Lower lobe of right lung (tissue), 2 donors: Measurements from ENCODE around the gene MSL3B.

ENCODE experiments used
- ATAC-seq, 2 donors: fragments of 200-7000 bp; cut with Tn5 transposase; one replicate each; pipeline ENCODE4 v1.9.1; 2020 to 2022; ENCODE audit warnings: mild to moderate bottlenecking in 2 of 2, moderate library complexity in 2 of 2
- DNase-seq: peaks from one replicate; pipeline ENCODE4 v3.0.0-alpha.2; 2020
- H3K27ac ChIP-seq: fragments of 200-600 bp; one replicate; pipeline ENCODE4 v1.8.0; 2022
- H3K27me3 ChIP-seq: fragments of 200-600 bp; one replicate; pipeline ENCODE4 v1.8.0; 2022; ENCODE audit warnings: low read depth
- H3K36me3 ChIP-seq: fragments of 200-600 bp; one replicate; pipeline ENCODE4 v1.8.0; 2022; ENCODE audit warnings: mild to moderate bottlenecking
- H3K4me1 ChIP-seq: fragments of 200-600 bp; one replicate; pipeline ENCODE4 v1.8.0; 2022
- H3K4me3 ChIP-seq: fragments of 200-600 bp; one replicate; pipeline ENCODE4 v1.8.0; 2022; ENCODE audit warnings: mild to moderate bottlenecking
- H3K9me3 ChIP-seq: fragments of 200-600 bp; one replicate; pipeline ENCODE4 v1.8.0; 2022
- intact Hi-C: fragments of 100-400 bp; cut with DNase I; formaldehyde crosslinking; loops from one replicate; pipeline ENCODE4 v1.11.0; 2022
- TF ChIP-seq, protein P1 (sequence below): fragments of 200-600 bp; IDR thresholded peaks from one replicate; pipeline ENCODE4 v1.8.0; 2022; ENCODE audit warnings: antibody characterized with exemption, mild to moderate bottlenecking
- donor health status: DM: no; HTN: yes; CAD: no; lungs with severe emphysema.

Gene MSL3B

DNA sequence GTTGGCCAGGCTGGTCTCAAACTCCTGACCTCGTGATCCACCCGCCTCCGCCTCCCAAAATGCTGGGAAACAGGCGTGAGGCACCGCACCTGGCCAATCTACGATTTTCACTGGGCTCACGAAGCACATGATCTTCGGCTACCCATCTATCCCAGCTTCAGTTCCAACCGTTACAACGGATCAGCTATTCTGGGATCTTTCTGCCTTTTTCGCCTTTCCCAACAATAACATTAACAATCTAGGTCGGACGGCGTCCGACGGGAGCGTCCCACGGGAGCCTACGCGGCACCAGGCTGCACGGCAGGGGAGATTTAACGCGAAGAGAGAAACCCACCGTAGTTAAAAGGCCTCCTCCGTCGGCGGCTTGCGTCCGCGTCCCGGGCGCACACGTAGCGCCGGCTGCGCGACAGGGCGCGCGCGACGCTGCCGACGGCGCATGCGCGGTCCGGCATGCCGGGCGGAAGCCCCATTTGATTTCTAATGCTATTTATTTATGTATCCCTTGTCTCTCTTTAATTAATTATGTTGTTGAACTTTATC, at the start of gene MSL3B:
Gene MSL3B, minus strand, starts transcription at position 394 of the 540 bp plus-strand sequence.
- intact Hi-C loops, result no loop called here
- TF ChIP-seq, protein P1, sequence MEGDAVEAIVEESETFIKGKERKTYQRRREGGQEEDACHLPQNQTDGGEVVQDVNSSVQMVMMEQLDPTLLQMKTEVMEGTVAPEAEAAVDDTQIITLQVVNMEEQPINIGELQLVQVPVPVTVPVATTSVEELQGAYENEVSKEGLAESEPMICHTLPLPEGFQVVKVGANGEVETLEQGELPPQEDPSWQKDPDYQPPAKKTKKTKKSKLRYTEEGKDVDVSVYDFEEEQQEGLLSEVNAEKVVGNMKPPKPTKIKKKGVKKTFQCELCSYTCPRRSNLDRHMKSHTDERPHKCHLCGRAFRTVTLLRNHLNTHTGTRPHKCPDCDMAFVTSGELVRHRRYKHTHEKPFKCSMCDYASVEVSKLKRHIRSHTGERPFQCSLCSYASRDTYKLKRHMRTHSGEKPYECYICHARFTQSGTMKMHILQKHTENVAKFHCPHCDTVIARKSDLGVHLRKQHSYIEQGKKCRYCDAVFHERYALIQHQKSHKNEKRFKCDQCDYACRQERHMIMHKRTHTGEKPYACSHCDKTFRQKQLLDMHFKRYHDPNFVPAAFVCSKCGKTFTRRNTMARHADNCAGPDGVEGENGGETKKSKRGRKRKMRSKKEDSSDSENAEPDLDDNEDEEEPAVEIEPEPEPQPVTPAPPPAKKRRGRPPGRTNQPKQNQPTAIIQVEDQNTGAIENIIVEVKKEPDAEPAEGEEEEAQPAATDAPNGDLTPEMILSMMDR, result no peak
- peak; percentile 65 to 87 for ATAC-seq
- peak; percentile 58 for DNase-seq
- no peak within 1 kb of the TSS for H3K27ac ChIP-seq
- peaks cover 5% of the 10 kb centered on the region for H3K9me3 ChIP-seq
- peaks cover 6% of the 10 kb centered on the region for H3K27me3 ChIP-seq
- no peaks in the 10 kb centered on the region for H3K36me3 ChIP-seq
- peak within 1 kb of the TSS; percentile 57 for H3K4me3 ChIP-seq
- H3K4me1 ChIP-seq, result peaks cover 4% of the 10 kb centered on the region

DNA sequence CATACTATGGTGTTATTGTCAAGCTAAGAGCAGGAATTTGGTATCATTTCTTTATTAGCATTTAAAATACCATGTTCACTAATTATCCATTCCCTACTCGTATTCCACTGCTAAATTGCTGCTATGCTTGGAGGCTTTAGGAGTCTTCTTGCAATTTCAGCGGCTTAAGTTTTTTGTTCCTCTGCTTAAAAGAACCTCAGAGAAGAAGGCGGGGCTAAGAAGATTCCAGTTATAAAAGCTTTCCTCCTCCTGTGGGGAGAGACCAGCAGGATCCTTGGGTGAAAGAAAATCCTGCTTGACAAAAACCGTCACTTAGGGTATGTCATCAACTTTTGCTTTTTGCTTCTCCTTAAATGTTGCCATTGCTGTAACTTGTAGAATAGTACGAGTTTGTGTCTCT, 48.9 kb upstream of the MSL3B start, which contains the start of gene TRPM8:
Gene TRPM8, plus strand, starts transcription at position 258 of the 400 bp plus-strand sequence. CDS start 9,165 bp downstream, outside the sequence.
- intact Hi-C loops, result no loop called here
- no peaks in the 10 kb centered on the region for H3K36me3 ChIP-seq
- H3K9me3 ChIP-seq, result no peaks in the 10 kb centered on the region
- no peak within 1 kb of the TSS for H3K27ac ChIP-seq
- H3K27me3 ChIP-seq, result no peaks in the 10 kb centered on the region
- TF ChIP-seq, protein P1, result no peak
- ATAC-seq, result no peak
- no peaks in the 10 kb centered on the region for H3K4me1 ChIP-seq
- DNase-seq, result no peak
- H3K4me3 ChIP-seq, result no peak within 1 kb of the TSS

DNA sequence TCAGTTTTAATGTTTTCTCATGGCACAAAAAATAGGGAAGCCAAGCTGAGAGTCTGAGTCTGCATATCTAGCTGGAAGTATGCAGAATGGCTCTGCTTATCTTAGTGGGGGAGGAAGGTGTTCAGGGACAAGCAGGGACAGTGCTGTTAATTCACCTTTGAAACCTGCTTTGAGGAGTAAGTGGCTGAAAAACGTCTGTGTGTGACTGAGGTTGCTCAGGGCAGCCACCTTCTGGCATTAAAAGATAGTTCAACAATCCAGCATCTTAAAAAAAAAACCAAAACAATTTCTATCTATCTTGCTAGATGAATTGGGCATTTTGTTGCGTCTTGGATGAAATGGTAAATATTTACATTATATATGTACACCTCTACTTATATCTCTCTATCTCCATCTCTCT, 46.9 kb upstream of the MSL3B start:
- Histone ChIP-seq H3K27me3 (no peaks in the 10 kb centered on the region), H3K9me3 (no peaks in the 10 kb centered on the region), H3K4me3 (no peak overlapping the region), H3K36me3 (no peaks in the 10 kb centered on the region), H3K27ac (no peak overlapping the region), H3K4me1 (no peaks in the 10 kb centered on the region)
- DNase-seq, result no peak
- no peak for ATAC-seq
- TF ChIP-seq, protein P1, result no peak
- intact Hi-C loops, result no loop called here

DNA sequence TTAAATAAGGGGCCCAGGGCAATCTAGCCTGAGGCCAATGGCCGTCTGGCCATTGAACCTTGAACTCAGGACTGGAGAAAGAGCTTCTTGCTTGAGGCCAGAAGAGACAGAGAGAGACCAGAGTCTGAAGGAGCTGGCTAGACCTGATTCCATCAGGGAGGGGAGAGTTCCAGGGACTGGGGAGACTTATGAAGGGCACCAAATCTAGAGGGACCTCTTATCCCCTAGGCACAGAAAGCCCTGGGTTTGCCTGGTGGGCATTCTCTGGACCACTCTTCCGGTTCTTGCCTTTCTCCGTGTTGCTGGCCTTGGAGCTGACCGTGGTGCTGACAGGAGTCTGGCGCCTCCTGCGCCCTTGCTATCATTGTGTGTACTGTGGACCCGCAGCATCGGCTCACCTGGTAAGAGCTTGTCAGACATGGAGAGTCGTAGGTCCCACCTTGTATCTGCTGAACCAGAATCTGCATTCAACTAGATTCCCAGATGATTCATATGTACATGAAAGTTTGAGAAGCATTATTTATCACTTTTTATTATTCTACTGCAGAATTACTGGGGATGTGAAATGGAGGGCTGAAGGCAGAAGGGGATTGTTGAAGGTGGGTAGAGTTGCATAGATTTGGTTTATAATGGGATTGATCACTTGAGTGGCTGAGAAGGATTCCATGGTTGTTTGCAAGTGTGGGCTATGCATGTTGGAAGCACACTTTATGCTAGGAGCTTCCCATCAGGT, 44.7 kb upstream of the MSL3B start:
- TF ChIP-seq, protein P1, result no peak
- H3K4me1 ChIP-seq, result no peaks in the 10 kb centered on the region
- no peak for DNase-seq

DNA sequence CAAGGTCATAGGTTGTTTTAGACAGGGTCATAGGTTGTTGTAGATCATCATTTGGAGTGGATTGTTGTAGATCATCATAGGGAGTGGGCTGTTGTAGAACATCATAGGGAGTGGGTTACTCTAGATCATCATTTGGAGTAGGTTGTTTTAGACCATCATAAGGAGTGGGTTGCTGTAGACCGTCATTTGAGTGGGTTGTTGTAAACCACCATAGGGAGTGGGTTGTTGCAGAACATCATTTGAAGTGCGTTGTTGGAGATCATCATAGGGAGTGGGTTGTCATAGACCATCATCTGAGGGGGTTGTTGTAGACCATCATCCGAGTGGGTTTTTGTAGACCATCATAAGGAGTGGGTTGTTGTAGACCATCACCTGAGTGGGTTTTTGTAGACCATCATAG, 39.4 kb upstream of the MSL3B start:
- H3K27me3 ChIP-seq, result no peaks in the 10 kb centered on the region
- no peak overlapping the region for H3K4me3 ChIP-seq
- ATAC-seq (no peak), DNase-seq (no peak)
- TF ChIP-seq, protein P1, result no peak
- no peak overlapping the region for H3K27ac ChIP-seq
- H3K4me1 ChIP-seq, result no peaks in the 10 kb centered on the region
- no peaks in the 10 kb centered on the region for H3K9me3 ChIP-seq
- intact Hi-C loops, result no loop called here
- no peaks in the 10 kb centered on the region for H3K36me3 ChIP-seq

More for the DNA sequence above, 44.7 kb upstream of the MSL3B start:
- no peak overlapping the region for H3K4me3 ChIP-seq
- H3K27me3 ChIP-seq, result no peaks in the 10 kb centered on the region
- no peaks in the 10 kb centered on the region for H3K9me3 ChIP-seq
- no peak overlapping the region for H3K27ac ChIP-seq
- H3K36me3 ChIP-seq, result no peaks in the 10 kb centered on the region
- ATAC-seq, result no peak
- intact Hi-C loops, result no loop called here
